Measurements from ENCODE around the gene COA8. TPM values are rescaled to one million over a fixed set of nuclear protein-coding genes. Genes with fewer than 3 reads are reported as not detected.
A peak's percentile ranks its signal among the peaks of the same experiment; 100 is the strongest.

The COA8 gene
- total RNA-seq, 1 donor from 2014 or later: 33.0 TPM

- Histone ChIP-seq H3K4me3 (no peak overlapping the region), H3K27me3 (ENCODE audit: low read depth) (no peaks in the 10 kb centered on the region), H3K36me3 (no peaks in the 10 kb centered on the region), H3K9me3 (peaks cover 10% of the 10 kb centered on the region), H3K4me1 (peaks cover 22% of the 10 kb centered on the region), H3K27ac (no peak overlapping the region)
- intact Hi-C loops (cut with DNase I): no loop called here
- TF ChIP-seq CTCF (IDR thresholded peaks at IDR 0.05): no peak
- DNase-seq (no peak), ATAC-seq (no peak)
These were observed 48.5 kb downstream of the COA8 start for GRCh38 chr14:103611215-103611614.

DNA sequence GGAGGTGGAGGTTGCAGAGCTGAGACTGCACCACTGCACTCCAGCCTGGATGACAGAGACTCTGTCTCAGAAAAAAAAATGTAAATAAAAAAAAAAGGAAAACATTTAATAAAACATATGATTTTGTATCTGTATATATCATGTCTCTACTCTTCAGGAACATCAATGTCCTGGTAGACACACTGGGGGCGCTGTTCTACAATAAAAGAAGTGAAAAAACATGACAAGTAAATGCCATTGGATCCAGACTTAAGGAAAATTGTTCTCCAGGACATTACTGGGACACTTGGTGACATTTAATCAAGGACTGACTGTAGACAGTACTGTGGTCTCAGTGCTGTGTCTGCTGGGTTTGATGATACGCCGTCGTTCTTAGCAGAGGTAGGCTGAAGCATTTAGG, 50.8 kb downstream of the COA8 start:
- peaks cover under 1% of the 10 kb centered on the region for H3K4me1 ChIP-seq
- H3K9me3 ChIP-seq: peaks cover 10% of the 10 kb centered on the region
- peak in 1 of 2 donors; percentile 71 for ATAC-seq
- no peak for DNase-seq
- H3K27ac ChIP-seq: no peak overlapping the region
- no peak overlapping the region for H3K4me3 ChIP-seq
- no peak for TF ChIP-seq CTCF (IDR thresholded peaks at IDR 0.05)
- H3K36me3 ChIP-seq: no peaks in the 10 kb centered on the region
- intact Hi-C loops (cut with DNase I): no loop called here
- no peaks in the 10 kb centered on the region for H3K27me3 ChIP-seq (ENCODE audit: low read depth)

- no peak for TF ChIP-seq CTCF (IDR thresholded peaks at IDR 0.05)
These were observed 54.0 kb downstream of the COA8 start for GRCh38 chr14:103616635-103617300.

DNA sequence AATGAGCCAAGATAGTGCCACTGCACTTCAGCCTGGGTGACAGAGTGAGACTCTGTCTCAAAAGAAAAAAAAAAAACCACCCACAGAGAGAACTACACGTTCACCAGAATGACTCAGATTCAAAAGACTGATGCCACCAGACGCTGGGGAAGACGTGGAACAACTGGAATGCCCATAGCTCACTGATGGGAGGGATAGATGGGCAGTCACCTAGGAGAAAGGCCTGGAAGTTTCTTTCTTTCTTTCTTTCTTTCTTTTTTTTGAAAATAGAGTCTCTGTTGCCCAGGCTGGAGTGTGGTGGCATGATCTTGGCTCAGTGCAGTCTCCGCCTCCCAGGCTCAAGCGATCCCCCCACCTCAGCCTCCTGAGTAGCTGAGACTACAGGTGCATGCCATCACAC, 56.3 kb downstream of the COA8 start:
- TF ChIP-seq CTCF (IDR thresholded peaks at IDR 0.05): no peak
- intact Hi-C loops (cut with DNase I): no loop called here
- DNase-seq: no peak
- no peak for ATAC-seq
- Histone ChIP-seq H3K4me3 (no peak overlapping the region), H3K27ac (no peak overlapping the region), H3K9me3 (no peaks in the 10 kb centered on the region), H3K27me3 (ENCODE audit: low read depth) (no peaks in the 10 kb centered on the region), H3K4me1 (peaks cover 11% of the 10 kb centered on the region), H3K36me3 (no peaks in the 10 kb centered on the region)

More at GRCh38 chr14:103616635-103617300, 54.0 kb downstream of the COA8 start:
- Histone ChIP-seq H3K36me3 (no peaks in the 10 kb centered on the region), H3K27ac (no peak overlapping the region), H3K4me1 (no peaks in the 10 kb centered on the region), H3K4me3 (no peak overlapping the region), H3K27me3 (ENCODE audit: low read depth) (no peaks in the 10 kb centered on the region), H3K9me3 (peaks cover under 1% of the 10 kb centered on the region)
- DNase-seq: no peak
- no peak for ATAC-seq
- intact Hi-C loops (cut with DNase I): no loop called here

DNA sequence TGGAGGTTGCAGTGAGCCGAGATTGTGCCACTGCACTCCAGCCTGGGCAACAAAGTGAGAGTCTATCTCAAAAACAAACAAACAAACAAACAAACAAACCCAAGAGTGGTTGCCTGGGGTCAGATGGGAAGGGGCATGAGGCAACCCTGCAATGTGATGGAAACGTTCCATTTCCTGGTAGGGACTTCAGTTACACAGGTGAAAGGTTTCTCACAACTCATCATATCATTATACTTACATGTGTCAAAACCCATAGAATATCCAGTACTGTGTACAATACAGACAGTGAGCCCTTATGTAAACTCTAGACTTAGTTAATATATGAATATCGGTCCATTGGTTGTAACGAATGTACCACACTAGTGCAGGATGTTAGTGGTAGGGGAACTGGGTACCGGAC, 59.1 kb downstream of the COA8 start:
- Histone ChIP-seq H3K27ac (no peak overlapping the region), H3K4me3 (no peak overlapping the region), H3K36me3 (no peaks in the 10 kb centered on the region), H3K4me1 (peaks cover 31% of the 10 kb centered on the region), H3K27me3 (ENCODE audit: low read depth) (no peaks in the 10 kb centered on the region), H3K9me3 (no peaks in the 10 kb centered on the region)
- no peak for TF ChIP-seq CTCF (IDR thresholded peaks at IDR 0.05)
- DNase-seq (no peak), ATAC-seq (no peak)
- intact Hi-C loops (cut with DNase I): no loop called here

All from lower lobe of right lung (tissue), 2 donors.